Prostate gland (tissue), 2 donors: ENCODE measurements around the gene BEND6.
A peak's percentile ranks its signal among the peaks of the same experiment; 100 is the strongest.

Experiments used
- POLR2A ChIP-seq: fragments of 450-650 bp; IDR thresholded peaks from one replicate; pipeline ENCODE4 v1.6.1; 2016; ENCODE audit warnings: antibody characterized with exemption, mild to moderate bottlenecking
- POLR2AphosphoS5 ChIP-seq: sonication (generic); formaldehyde crosslinking; IDR thresholded peaks from one replicate; pipeline ENCODE4 v1.6.1; 2017; ENCODE audit warnings: antibody characterized with exemption
- TF ChIP-seq, protein P1 (sequence below), 4 experiments: fragments of 200-600 bp in 2 of 4; fragments of 450-650 bp in 2 of 4; sonication (generic) in 2 of 4; IDR thresholded peaks; 1 replicate in 3 of 4; 2 replicates in 1 of 4; pipeline ENCODE4 v1.5.1; 2016 to 2019; ENCODE audit warnings: antibody characterized with exemption in 4 of 4, mild to moderate bottlenecking in 2 of 4, moderate library complexity in 2 of 4

DNA sequence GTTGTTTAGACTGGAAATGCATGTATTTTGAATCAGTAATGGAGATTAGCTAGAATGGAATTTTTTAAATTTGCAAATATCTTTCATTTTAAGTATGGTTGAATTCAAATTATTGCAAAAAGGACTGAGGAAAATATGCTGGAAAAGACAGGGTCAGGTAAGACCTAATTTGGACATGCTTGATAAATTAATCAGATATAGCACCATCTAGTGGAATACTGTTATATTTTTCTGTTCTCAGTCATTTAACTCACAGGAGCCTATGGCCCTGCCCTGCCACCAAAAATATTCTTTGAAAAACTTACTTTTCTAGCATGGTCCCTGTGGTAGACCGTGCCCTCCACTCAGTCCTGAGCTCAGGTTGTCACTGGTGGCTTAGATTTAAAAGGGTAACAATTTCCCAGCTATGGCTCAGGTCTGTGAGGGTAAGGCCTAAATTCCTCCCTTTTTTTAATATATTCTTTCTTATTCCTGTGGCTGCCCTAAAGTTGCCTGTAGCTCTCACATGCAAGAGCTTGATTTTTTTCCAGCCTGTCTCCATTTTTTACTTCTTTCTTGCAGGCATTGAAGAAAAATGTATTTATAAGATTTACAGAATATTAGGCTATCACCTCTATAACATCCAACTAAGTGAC, 66.3 kb downstream of the BEND6 start:
- TF ChIP-seq, protein P1, sequence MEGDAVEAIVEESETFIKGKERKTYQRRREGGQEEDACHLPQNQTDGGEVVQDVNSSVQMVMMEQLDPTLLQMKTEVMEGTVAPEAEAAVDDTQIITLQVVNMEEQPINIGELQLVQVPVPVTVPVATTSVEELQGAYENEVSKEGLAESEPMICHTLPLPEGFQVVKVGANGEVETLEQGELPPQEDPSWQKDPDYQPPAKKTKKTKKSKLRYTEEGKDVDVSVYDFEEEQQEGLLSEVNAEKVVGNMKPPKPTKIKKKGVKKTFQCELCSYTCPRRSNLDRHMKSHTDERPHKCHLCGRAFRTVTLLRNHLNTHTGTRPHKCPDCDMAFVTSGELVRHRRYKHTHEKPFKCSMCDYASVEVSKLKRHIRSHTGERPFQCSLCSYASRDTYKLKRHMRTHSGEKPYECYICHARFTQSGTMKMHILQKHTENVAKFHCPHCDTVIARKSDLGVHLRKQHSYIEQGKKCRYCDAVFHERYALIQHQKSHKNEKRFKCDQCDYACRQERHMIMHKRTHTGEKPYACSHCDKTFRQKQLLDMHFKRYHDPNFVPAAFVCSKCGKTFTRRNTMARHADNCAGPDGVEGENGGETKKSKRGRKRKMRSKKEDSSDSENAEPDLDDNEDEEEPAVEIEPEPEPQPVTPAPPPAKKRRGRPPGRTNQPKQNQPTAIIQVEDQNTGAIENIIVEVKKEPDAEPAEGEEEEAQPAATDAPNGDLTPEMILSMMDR (IDR thresholded peaks at IDR 0.05) = peak in 3 of 4 experiments; percentile 45 to 56 (median 55)
- TF ChIP-seq POLR2A (no peak), POLR2AphosphoS5 (no peak)
